HG02623 (cell line): Measurements from ENCODE around the gene HTR2C.
"Not testable (repeated sequence)": the region's sequence is repeated elsewhere in the genome, so short reads cannot be mapped to it uniquely, and the experiment has no call there.

Source experiments
- ATAC-seq: cut with Tn5 transposase; IDR thresholded peaks from one replicate; pipeline ENCODE4 v1.9.1; 2021; ENCODE audit warnings: moderate library complexity; ENCODE audit not compliant: unreplicated experiment

The HTR2C gene

GRCh38 chrX:114583646-114584374, at the start of gene HTR2C:
Gene HTR2C (plus strand): TSS chrX:114584086. CDS start chrX:114726937, 142,851 bp downstream.
- ATAC-seq = no peak

- ATAC-seq = no peak
Observed at GRCh38 chrX:114580336-114580735, 3.5 kb upstream of the HTR2C start.

GRCh38 chrX:114581528-114582263, 2.2 kb upstream of the HTR2C start:
- ATAC-seq = no peak

GRCh38 chrX:114582264-114582632, 1.6 kb upstream of the HTR2C start:
- ATAC-seq = no peak

- no peak for ATAC-seq
Observed at GRCh38 chrX:114582698-114583395, 1.0 kb upstream of the HTR2C start.

GRCh38 chrX:114584375-114584943, 573 bp downstream of the HTR2C start:
- ATAC-seq = no peak

- no peak for ATAC-seq
Observed at GRCh38 chrX:114584983-114585842, 1.3 kb downstream of the HTR2C start.

- ATAC-seq = no peak
Observed at GRCh38 chrX:114591121-114591520, 7.2 kb downstream of the HTR2C start.

GRCh38 chrX:114599305-114599704, 15.4 kb downstream of the HTR2C start:
- ATAC-seq = no peak

- ATAC-seq = no peak
Observed at GRCh38 chrX:114599911-114600310, 16.0 kb downstream of the HTR2C start.

GRCh38 chrX:114606619-114607018, 22.7 kb downstream of the HTR2C start:
- ATAC-seq = not testable (repeated sequence)

- peak; percentile 66 for ATAC-seq
Observed at GRCh38 chrX:114611018-114611619, 27.2 kb downstream of the HTR2C start.

GRCh38 chrX:114615765-114616164, 31.9 kb downstream of the HTR2C start:
- ATAC-seq = no peak

GRCh38 chrX:114619874-114620273, 36.0 kb downstream of the HTR2C start:
- no peak for ATAC-seq

- ATAC-seq = no peak
Observed at GRCh38 chrX:114626323-114626722, 42.4 kb downstream of the HTR2C start.

- no peak for ATAC-seq
Observed at GRCh38 chrX:114635986-114636385, 52.1 kb downstream of the HTR2C start.

GRCh38 chrX:114650351-114650750, 66.5 kb downstream of the HTR2C start:
- no peak for ATAC-seq

GRCh38 chrX:114675365-114675764, 91.5 kb downstream of the HTR2C start:
- ATAC-seq = no peak

GRCh38 chrX:114700533-114700932, 116.6 kb downstream of the HTR2C start:
- ATAC-seq = not testable (repeated sequence)

- no peak for ATAC-seq
Observed at GRCh38 chrX:114709406-114709805, 125.5 kb downstream of the HTR2C start.
